ENCODE measurements around the gene TIMM13.

DNA sequence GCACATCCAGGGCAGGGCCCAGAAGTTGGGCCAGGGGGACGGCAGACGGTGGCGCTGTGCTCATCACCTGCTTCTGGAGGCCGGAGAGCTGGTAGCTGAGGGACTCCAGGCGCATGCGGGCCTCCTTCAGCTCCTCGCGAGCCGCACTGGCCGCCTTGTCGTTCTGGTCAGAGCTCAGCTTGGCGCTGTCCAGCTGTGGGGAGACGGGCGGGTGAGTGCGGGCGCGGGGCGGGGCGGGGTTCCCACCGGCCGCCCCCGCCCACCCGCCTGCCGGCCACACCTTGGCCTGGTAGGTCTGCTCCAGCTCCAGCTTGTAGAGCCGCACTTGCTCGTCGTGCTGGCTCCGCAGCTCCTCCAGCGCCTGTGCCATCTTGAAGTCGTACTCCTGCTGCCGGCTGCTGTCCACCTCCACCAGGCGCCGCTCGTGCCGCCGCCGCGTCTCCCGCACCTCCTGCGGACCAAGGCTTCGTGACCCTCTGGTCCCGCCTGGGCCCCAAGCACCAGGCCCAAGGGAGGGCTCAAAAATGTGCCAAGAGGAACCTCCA lies 7.4 kb upstream of the TIMM13 start:
- TF ChIP-seq GATA2 (CRISPR knock-in tag; IDR thresholded peaks at IDR 0.05) (no peak), MXI1 (IDR thresholded peaks at IDR 0.05; ENCODE audit: low read depth, low read length) (no peak), POLR2AphosphoS5 (IDR thresholded peaks at IDR 0.05; ENCODE audit: low read depth, low read length) (no peak), RCOR1 (IDR thresholded peaks at IDR 0.05; ENCODE audit: low read length) (no peak), EZH2phosphoT487 (IDR thresholded peaks at IDR 0.05; ENCODE audit: borderline replicate concordance, low read depth) (no peak), TAF1 (IDR thresholded peaks at IDR 0.05; ENCODE audit: borderline replicate concordance, low read depth, low read length) (no peak), EP300 (IDR thresholded peaks at IDR 0.05; ENCODE audit: borderline replicate concordance in 1 of 2, low read depth in 1 of 2, low read length in 1 of 2) (no peak), RFX5 (IDR thresholded peaks at IDR 0.05; ENCODE audit: low read length) (no peak), FOXM1 (IDR thresholded peaks at IDR 0.05; ENCODE audit: low read depth) (no peak)
- TF ChIP-seq, protein P1, sequence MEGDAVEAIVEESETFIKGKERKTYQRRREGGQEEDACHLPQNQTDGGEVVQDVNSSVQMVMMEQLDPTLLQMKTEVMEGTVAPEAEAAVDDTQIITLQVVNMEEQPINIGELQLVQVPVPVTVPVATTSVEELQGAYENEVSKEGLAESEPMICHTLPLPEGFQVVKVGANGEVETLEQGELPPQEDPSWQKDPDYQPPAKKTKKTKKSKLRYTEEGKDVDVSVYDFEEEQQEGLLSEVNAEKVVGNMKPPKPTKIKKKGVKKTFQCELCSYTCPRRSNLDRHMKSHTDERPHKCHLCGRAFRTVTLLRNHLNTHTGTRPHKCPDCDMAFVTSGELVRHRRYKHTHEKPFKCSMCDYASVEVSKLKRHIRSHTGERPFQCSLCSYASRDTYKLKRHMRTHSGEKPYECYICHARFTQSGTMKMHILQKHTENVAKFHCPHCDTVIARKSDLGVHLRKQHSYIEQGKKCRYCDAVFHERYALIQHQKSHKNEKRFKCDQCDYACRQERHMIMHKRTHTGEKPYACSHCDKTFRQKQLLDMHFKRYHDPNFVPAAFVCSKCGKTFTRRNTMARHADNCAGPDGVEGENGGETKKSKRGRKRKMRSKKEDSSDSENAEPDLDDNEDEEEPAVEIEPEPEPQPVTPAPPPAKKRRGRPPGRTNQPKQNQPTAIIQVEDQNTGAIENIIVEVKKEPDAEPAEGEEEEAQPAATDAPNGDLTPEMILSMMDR (IDR thresholded peaks at IDR 0.05), result no peak
- TF ChIP-seq, protein P2, sequence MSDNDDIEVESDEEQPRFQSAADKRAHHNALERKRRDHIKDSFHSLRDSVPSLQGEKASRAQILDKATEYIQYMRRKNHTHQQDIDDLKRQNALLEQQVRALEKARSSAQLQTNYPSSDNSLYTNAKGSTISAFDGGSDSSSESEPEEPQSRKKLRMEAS (IDR thresholded peaks at IDR 0.05; ENCODE audit: low read depth), result no peak
- TF ChIP-seq, protein P3, sequence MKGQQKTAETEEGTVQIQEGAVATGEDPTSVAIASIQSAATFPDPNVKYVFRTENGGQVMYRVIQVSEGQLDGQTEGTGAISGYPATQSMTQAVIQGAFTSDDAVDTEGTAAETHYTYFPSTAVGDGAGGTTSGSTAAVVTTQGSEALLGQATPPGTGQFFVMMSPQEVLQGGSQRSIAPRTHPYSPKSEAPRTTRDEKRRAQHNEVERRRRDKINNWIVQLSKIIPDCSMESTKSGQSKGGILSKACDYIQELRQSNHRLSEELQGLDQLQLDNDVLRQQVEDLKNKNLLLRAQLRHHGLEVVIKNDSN (IDR thresholded peaks at IDR 0.05; ENCODE audit: borderline replicate concordance, low read depth), result no peak
- TF ChIP-seq, protein P4, sequence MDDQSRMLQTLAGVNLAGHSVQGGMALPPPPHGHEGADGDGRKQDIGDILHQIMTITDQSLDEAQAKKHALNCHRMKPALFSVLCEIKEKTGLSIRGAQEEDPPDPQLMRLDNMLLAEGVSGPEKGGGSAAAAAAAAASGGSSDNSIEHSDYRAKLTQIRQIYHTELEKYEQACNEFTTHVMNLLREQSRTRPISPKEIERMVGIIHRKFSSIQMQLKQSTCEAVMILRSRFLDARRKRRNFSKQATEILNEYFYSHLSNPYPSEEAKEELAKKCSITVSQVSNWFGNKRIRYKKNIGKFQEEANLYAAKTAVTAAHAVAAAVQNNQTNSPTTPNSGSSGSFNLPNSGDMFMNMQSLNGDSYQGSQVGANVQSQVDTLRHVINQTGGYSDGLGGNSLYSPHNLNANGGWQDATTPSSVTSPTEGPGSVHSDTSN (IDR thresholded peaks at IDR 0.05), result no peak

Data from SK-N-SH (cell line).